Amniotic stem cell (primary cell): ENCODE results near the gene CDCA8.
"Not testable (repeated sequence)": the region's sequence is repeated elsewhere in the genome, so short reads cannot be mapped to it uniquely, and the experiment has no call there.

ENCODE experiments used
- DNase-seq: peaks from one replicate; lab custom pipeline; 2025; lab: John Stamatoyannopoulos, UW

Gene CDCA8

DNA sequence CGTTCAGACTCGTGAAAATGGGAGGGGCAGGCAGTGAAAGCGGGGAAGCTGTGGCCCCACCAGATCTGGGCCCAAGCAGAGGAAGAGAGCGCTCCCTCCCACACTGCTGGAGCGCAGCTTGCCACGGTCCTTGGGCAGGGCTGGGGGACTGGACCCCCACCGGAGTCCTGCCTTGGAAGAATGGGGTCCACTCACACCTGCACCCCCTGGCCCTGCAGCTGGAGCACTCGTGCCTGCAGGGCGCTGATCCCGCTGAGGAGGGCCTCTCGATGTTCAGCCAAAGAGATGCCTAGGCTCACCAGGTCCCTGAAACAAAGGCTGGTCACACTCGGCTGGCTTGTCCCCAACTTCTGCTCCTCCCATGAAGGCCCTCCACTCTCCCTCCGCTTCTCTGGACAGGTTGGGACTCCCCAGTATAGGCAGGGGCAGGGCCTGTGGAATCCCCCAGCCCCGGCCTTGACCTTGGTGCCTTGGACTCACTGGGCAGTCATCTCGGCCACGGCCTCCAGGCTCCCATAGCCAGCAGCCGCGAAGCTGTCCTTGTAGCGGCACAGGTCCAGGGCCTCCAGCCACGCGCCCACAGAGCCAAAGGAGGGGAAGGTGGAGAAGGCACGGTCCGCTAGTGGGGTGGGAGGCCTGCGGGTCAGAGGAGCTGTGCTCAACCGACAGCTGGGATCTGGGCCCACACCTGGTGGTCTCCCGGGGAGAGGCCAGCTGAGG is 26.0 kb downstream of the CDCA8 start:
- DNase-seq: no peak

DNA sequence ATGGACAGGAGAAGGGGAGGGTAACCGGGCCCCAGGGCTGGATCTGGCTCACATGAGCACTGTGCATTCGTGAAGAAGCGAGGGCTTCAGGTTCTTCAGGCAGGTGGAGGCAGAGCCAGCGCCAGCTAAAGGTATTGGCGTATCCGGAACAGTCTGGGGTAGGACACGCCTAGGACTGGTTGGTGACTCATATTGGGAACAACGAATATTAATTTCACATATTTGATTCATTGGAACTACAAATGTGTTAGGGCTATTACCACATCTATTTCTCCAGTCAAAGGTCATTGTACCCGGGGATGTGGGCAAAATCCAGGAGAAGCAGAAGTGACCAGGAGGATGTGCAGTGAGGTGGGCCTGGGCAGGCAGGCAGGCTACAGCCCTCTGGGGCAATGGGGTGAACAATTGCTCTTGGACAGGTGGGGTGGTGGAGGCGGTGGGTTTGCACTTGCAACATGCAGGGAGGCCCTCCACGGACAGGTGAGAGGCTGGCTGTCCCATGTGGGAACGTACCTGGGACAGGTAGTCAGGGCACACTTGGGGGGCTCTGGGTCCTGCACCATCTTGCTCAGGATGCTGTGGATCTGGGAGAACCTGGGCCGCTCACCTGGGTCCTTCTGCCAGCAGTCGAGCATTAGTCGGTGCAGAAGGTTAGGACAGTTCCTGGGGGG is 26.7 kb downstream of the CDCA8 start:
- no peak for DNase-seq

DNA sequence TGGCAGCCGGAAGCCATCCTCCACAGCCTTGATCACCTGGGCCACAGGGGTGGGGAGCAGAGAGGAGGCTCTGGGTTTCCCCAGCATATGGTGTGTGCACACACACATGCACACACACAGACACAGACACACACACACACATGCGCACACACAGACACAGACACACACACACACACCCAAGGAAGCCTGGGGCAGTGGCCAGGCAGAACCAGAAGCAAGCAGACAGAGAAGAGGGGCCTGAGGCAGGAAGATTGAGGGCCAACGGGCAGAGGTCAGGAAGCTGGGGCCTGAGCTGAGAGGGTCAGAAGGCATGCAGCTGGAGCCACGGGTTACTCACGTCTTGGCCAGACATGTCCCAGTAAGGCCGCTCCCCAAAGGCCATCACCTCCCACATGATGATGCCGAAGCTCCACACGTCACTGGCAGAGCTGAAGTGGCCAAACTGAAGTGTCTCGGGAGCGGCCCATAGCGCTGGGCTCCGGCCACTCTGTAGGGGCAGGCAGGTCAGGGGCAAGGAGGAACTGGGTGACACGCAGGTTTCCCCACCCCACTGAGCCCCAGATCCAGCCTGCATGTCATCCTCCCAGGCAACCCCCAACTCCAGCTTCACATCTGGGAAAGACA is 27.4 kb downstream of the CDCA8 start:
- DNase-seq: no peak

DNA sequence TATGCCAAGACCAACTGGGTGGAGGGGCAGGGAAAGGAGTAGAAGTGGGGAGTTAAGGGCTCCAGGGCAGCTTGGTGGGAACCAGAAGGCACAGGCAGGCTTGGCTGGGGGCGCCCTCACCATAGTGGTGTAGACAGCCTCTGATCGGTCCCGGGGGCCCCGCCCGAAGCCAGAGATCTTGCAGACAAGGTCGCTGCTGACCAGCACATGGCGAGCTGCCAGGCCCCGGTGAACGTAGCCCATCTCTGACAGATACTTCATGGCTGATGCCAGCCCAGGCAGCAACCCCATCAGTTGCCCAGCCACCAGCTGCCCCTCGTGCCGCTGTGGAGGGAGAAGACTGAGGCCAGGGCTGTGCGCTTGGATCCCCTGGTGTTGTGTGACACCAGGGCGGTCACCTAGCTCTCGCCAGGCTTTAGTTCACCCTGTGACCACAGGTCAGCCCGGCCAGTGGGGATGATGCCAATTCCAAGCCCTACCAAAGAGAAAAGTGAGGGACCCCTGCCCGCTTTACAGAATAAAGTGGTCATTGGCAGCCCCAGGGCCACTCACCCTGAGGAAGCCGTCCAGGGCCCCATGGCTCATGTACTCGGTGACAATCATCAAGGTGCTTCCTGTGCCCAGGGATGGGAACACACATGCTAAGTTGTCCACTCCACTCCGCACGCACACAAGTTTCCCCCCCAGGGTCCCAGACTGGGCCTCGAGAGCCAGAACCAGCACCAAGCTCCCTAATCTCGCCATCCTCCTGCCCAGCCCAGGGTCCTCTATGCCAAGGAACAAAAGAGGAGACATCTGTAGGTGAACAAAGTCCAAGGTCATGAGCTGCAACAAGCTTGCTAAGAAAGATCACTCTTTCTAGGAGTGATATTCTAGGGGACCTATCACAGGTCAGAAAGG is 28.2 kb downstream of the CDCA8 start:
- no peak for DNase-seq

DNA sequence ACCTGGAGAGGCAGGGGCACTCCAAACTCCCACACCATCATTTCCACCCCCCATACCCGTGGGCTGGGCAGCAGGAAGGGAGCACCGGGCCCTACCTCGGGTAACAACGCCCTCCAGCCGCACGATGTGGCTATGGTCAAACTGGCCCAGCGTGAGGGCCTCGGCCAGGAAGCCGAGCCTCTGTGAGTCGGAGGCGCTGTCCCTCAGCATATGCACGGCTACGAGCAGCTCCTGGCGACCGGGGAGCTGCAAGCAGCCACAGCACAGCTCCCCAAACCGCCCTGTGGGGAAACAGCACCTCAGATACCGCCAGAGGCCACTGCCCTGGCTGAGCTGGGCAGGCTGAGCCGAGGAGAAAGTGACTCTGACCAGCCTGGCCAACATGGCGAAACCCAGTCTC is 29.2 kb downstream of the CDCA8 start:
- no peak for DNase-seq

DNA sequence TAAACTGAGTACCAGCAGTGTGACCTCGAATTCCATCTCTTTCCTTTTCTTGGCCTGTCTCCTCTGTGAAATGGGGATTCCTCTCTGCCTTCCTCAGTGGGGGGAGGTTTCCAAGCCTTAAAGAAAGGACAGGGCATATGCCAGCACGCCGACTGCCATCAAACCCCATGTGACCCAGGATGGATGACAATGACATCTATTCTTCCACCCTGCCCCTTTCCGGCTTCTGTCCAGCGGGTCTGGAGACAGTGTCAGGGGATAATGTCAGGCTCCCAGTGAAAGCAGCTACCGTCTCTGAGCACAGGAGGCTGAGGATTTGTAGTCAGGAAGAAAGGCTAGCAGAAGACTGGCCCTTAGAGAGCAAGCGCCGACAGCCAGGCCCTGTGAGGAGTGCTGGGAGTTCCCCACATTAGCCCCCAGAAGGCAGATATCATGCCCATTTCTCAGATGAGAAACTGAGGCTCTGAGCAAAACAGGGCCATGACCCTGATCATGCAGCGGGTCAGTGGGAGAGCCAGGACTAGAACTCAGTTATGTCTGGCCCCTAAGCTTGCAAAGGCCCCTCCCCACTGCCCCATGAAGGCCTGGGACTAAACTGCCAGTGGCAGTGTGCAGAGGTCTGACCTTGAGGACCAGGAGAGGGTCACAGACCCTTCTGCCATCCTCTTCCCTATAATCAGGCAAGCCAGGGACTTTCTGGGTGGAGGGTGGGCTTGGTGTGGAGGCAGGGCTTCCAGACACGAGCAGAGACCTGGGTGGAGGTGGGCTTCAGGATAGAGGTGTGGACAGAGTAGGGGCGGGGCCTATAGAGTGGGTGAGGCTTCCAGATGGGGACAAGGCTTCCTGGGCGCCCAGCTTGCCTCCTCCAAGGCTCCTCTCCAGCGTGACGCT is 30.1 kb downstream of the CDCA8 start:
- no peak for DNase-seq

DNA sequence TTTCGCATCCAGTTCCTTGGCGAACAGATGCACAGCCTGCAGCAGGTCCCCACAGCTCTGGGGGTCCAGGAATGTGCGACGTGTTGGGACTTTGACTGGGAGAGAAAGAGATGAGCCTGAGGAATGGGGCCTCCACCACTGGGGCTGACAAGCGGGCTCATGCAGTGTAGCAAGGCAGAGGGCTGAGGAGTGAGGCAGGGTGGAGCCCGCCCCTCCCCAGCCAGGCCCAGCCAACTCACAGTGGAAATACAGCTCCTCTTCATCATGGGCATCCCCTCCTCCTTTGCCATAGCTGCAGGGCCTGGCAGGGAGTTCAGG is 30.7 kb downstream of the CDCA8 start:
- DNase-seq: no peak

DNA sequence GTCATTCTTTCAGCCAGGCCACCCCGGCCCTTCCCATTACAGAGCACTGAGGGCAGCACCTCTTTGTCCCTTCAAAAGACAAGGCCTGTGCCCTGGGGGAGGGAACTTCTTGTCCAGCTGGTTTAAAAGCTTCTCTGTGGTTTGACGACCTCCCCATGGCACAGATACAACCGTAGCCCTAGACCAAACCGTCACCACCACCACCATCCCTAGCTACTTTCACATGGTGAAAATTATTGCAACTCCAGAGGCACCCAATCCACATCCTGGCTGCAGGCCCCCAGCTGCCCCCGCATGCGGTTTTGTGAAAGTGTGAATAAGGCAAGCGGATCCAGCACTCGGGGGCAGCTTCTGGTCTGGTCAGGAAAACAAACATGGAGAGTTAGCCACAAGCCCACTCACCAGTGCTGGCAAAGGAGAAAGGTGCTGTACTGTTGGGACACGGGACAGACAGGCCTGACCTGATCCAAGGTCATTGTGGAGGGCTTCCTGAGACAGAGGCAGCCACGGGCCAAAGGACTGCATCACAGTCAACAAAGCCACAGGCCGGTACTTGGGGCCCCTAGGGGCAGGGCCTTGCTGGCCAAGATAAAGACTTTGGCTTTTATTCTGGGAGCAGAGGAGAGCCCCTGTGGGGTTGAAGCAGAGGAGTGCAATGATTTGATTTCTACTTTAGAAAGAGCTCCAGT is 31.2 kb downstream of the CDCA8 start:
- no peak for DNase-seq

DNA sequence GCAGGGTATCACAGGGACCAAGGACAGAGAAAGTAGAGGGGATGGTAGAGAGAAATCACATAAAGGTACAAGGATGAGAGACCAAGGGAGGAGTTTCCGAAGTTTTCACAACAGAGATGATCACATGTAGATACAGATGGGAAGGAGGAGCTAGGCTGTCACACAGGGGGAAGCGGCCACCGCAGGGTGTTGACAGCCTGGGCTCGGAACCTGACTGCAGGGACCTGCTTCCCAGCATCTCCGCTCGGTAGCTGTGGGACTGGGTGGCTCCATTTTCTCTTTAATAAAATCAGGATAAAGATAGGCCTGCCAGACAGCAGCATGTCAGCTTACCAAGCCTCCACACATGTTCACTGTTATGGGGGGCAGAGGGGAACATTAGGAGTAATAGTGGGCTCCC is 32.3 kb downstream of the CDCA8 start:
- DNase-seq: no peak

DNA sequence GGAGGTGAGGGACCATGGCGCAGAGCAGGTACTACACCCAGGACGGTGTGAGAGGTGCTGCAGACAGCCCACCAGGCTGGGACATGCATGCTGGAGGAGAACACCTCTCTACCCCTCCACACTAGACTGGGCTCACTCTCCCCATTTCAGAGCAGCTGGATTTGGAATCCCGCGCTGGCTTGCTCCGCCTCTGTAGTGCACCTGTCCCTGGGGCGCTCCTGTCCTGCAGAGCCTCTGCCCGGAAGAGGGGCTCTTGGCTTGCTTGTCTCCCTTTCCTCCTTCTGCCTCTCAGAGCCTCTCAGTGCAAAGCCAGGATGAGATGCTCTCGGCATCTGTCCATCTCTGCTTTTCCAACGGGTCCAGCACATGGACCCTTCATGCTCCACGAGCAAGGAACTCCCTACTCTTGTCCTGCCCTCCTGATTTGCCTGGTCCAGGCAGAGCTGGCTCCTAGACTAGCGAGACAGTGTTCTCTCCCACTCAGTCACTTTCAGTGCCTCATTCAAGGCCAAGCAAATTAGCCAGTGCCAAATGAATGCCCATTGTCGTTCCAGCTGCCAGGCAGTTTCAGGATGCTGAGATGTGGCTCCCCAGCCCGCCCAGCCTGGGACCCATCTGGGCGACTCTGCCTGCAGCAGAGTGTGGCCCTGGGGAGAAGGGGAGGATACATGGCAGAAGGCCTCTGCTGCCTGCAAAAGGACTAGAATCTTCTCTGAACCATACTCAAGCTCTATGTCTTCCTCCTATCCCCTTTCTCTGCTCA is 33.7 kb downstream of the CDCA8 start:
- no peak for DNase-seq

DNA sequence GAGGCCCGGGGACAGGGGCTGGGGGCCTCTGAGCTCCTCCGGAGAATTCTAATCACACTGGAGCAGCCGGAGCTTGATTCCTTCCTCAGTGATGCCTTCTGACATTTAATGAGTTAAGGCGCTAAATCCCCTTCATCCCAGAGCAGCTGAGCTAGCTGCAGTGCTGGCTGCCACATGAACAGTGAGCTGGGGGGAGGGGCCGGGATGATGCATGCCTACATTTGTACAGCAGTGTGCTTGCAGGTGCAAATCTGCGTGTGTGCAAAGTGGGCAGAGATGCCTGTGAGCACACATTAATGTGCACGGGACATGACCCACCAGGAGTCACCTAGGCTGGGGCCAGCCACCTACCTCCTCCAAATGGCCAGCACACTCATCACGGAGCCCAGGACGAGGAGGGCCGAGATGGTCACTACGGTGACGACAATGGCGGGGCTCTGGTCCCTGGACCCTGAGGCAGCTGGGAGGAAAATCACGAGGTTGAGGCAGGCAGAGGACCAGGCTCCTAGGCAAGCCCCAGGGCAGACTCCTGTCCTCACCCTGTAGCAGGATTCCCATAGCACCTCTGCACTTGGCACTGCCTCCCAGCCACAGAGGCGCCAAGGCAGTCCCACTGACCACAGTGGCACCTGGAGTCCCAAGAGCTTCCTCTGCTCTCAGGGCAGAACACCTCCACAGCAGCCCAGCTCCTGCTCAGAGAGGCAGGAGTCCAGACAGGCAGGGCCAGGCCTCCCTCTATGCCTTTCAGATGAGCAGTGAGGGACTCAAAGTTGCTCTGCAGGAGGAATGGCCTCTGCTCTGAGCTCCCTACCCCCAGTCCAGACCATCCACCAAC is 34.7 kb downstream of the CDCA8 start:
- no peak for DNase-seq

DNA sequence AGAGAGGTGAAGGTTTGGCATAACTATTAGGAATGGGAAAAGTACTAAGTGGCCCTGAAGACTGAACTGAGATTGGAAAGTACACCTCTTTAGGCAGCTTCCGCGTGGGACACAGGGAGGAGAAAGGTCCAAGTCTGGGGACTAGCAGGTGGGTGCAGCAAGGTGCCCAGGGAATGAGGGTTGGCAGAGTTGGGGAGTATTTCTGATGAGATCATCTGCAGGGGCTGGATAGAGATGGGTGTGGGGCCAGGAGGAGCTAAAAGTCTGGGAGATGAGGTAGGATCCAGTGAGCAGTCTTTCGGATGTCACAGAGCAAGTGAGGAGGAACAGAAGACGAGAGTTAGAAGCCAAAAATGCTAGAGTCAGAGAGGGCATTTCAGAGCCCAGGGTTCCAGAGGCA is 36.1 kb downstream of the CDCA8 start:
- DNase-seq: no peak

DNA sequence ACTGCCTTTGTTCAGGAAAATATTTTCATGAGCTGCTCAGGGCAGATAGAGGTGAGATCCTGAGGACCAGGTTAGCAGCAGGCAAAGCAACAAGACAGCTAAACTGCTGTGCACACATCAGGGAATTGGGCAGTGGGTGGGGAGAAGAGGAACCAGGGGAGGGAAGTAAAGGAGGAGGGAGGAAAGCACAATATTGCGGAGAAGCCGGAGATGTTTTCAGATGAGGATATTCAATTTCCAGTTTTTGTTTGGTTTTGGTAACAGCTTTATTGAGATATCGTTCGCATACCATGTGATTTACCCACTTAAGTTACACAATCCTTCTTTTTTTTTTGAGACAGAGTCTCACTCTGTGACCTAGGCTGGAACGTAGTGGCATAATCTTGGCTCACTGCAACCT is 38.1 kb downstream of the CDCA8 start:
- DNase-seq: no peak

DNA sequence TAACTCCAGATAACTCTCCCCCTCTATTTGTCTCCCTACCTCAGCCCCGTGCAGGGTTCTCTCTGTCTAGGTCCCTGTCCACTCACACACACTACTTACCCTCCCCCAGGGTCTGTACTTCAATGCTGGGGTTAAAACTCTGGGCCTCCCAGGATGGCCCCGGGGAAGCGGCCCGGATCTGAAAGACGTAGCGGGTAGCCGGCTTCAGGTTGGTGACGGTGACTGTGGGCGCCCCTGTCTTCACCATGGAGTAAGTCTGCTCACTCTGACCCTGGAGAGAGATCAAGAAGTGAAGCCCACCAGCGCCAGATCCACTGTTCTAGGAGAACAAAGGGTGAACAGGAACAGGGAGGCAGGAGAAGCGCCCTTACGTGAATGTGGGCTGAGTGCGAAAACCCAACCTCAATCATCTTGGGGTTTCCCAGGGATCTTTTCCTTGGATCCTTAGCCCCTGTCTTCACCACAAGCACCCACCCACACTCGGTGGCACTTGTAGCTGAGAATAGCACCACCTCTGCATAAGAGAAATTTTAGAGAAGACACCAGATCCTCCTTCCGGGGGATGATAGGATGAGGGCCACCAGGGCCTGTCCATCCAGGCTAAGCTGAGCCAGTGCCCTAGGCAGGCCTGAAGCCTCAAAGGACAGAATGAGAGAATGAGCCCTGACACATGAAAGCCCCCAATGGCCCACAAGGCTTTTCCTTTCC is 39.1 kb downstream of the CDCA8 start:
- no peak for DNase-seq

DNA sequence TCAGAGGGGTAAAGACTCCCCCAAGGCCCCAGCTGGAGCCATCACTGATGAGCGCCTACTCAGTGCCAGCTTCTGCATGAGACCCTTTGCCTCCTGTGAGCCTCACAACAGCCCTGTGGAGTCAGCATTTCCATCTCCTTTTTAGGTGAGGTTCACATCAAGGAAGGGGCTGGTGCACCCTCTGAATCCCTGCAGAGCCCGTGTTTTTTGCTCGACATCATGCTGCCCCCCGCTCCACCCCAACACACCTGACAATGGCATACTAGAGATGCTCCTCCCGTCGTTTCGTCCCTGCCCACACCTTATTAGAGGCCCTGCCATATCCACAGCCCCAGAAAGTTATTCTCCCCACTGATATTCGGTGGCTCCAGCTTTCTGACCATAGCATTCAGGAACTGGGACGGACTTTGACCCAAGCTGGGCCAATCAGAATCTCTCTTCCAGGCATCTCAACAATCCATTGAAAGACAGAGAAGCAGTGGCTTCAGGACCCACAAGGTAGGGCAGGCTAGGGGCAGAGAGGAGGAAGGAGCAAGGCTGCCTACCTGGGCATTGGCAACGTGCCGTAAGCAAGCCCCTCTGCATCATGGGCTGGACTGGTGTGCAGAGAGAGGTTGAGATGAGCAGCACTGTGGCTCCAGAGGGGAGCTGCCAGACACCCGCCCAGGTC is 39.9 kb downstream of the CDCA8 start:
- DNase-seq: no peak

DNA sequence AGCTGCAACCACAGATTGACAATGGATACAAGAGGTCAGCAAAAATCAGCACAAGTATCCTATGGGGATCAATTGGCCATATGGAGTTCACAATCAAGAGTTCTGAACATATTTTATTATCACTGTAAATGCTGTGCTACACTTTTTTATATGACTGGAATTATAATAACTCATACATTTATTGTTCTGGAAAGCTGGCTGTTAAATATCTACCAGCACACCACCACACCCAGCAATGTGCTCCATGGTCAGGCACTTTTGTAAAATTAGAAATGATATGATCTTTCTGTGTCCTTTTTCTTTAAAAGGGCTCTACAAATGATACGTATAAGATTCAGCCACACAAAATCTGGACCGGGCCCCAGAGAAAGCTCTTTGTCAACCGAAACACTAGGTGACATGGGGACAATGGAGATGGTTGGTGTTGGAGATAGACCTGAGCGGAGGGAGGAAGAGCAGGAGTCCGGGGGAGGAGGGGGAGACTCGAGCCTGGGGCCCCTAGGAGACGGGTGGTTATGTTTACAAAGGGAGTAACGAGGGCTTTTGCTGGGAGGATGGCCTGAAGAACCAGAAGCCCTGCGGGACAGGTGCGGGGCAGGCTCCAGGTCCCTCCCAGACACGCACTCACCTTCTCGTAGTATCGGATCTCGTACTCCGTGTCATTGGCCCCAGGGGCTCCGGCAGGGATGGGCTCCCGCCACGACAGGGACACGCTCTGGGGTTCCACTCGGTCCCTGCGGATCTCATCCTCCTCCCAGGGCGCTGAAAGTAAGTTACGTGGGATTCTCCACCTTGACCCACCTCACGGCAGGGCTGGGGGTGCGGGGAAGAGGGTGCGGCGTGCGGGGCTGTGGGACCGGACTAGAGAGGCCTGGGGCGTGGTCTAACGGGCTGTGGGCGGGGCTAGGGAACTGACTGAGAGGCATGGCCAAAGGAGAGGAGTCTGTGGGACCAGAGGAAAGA is 42.6 kb downstream of the CDCA8 start:
- no peak for DNase-seq

DNA sequence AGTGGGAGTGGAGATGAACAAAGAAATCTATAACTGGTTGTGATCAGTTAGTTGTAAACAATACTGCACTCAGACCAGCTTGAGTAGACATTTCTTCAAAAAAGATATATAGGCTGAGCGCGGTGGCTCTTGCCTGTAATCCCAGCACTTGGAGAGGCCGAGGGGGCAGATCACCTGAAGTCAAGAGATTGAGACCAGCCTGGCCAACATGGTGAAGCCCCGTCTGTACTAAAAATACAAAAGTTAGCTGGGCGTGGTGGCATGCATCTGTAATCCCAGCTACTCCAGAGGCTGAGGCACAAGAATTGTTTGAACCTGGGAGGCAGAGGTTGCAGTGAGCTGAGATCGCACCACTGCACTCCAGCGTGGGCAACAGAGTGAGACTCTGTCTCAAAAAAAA is 45.7 kb downstream of the CDCA8 start:
- not testable (repeated sequence) for DNase-seq
